Central memory CD8-positive, alpha-beta T cell (primary cell): Measurements from ENCODE around the gene RWDD3.

Source experiments
- ATAC-seq: fragments of 150-1000 bp; cut with Tn5 transposase; replicated peaks from 2 replicates; pipeline ENCODE4 v1.10.0; 2022; ENCODE audit warnings: mild to moderate bottlenecking, moderate FRiP score, moderate number of reproducible peaks; ENCODE audit not compliant: poor library complexity, severe bottlenecking; ENCODE audit errors: extremely low read depth
- DNase-seq, 2 donors: peaks; one replicate each; pipeline ENCODE4 v3.0.0; 2021; ENCODE audit warnings: low spot score in 2 of 2
- H3K27ac Mint-ChIP-seq: one replicate; pipeline ENCODE4 v1.8.0; 2022; ENCODE audit warnings: low read depth, mild to moderate bottlenecking, moderate library complexity, mixed read lengths
- H3K27me3 Mint-ChIP-seq: one replicate; pipeline ENCODE4 v1.8.0; 2022; ENCODE audit warnings: mixed read lengths
- H3K36me3 Mint-ChIP-seq: one replicate; pipeline ENCODE4 v1.8.0; 2022; ENCODE audit warnings: mild to moderate bottlenecking, moderate library complexity, mixed read lengths; ENCODE audit not compliant: insufficient read depth
- H3K4me1 Mint-ChIP-seq: one replicate; pipeline ENCODE4 v1.8.0; 2022; ENCODE audit warnings: mixed read lengths
- H3K4me3 Mint-ChIP-seq: one replicate; pipeline ENCODE4 v1.8.0; 2022; ENCODE audit warnings: mild to moderate bottlenecking, moderate library complexity, mixed read lengths
- H3K9me3 Mint-ChIP-seq: one replicate; pipeline ENCODE4 v1.8.0; 2022; ENCODE audit warnings: mixed read lengths

The RWDD3 gene

GRCh38 chr1:95233319-95233736 lies 682 bp upstream of the RWDD3 start:
- Mint-ChIP-seq H3K27ac (peak overlapping the region; percentile 95), H3K4me3 (peak overlapping the region; percentile 89), H3K4me1 (peaks cover 30% of the 10 kb centered on the region), H3K27me3 (peaks cover 24% of the 10 kb centered on the region), H3K9me3 (no peaks in the 10 kb centered on the region), H3K36me3 (peaks cover 13% of the 10 kb centered on the region)
- ATAC-seq (no peak), DNase-seq (no peak)

GRCh38 chr1:95236784-95237575 lies 3.0 kb downstream of the RWDD3 start:
- Mint-ChIP-seq H3K36me3 (peaks cover 18% of the 10 kb centered on the region), H3K4me1 (peaks cover 47% of the 10 kb centered on the region)
- no peak for DNase-seq

GRCh38 chr1:95237981-95238703 lies 4.1 kb downstream of the RWDD3 start:
- H3K4me1 Mint-ChIP-seq = peaks cover 51% of the 10 kb centered on the region
- peak overlapping the region; percentile 9 for H3K27ac Mint-ChIP-seq
- DNase-seq (no peak), ATAC-seq (no peak)
- no peaks in the 10 kb centered on the region for H3K9me3 Mint-ChIP-seq
- no peaks in the 10 kb centered on the region for H3K27me3 Mint-ChIP-seq
- H3K4me3 Mint-ChIP-seq = no peak overlapping the region
- H3K36me3 Mint-ChIP-seq = peaks cover 20% of the 10 kb centered on the region

More at GRCh38 chr1:95236784-95237575, 3.0 kb downstream of the RWDD3 start:
- ATAC-seq = no peak
- Mint-ChIP-seq H3K9me3 (no peaks in the 10 kb centered on the region), H3K27ac (peak overlapping the region; percentile 61), H3K27me3 (no peaks in the 10 kb centered on the region), H3K4me3 (peak overlapping the region; percentile 44)

- peaks cover 15% of the 10 kb centered on the region for H3K36me3 Mint-ChIP-seq
- no peak for ATAC-seq
- H3K27ac Mint-ChIP-seq = no peak overlapping the region
- no peaks in the 10 kb centered on the region for H3K27me3 Mint-ChIP-seq
- peaks cover 26% of the 10 kb centered on the region for H3K4me1 Mint-ChIP-seq
- H3K4me3 Mint-ChIP-seq = no peak overlapping the region
- DNase-seq = no peak
- no peaks in the 10 kb centered on the region for H3K9me3 Mint-ChIP-seq
These were observed 11.0 kb downstream of the RWDD3 start for GRCh38 chr1:95245029-95245428.

GRCh38 chr1:95246511-95246910 lies 12.5 kb downstream of the RWDD3 start:
- no peak overlapping the region for H3K4me3 Mint-ChIP-seq
- DNase-seq (no peak), ATAC-seq (no peak)
- peaks cover 18% of the 10 kb centered on the region for H3K4me1 Mint-ChIP-seq
- no peak overlapping the region for H3K27ac Mint-ChIP-seq
- no peaks in the 10 kb centered on the region for H3K27me3 Mint-ChIP-seq
- H3K36me3 Mint-ChIP-seq = peaks cover 13% of the 10 kb centered on the region
- H3K9me3 Mint-ChIP-seq = no peaks in the 10 kb centered on the region

- ATAC-seq (no peak), DNase-seq (no peak)
- H3K9me3 Mint-ChIP-seq = no peaks in the 10 kb centered on the region
- no peaks in the 10 kb centered on the region for H3K27me3 Mint-ChIP-seq
- peaks cover 13% of the 10 kb centered on the region for H3K36me3 Mint-ChIP-seq
- H3K4me1 Mint-ChIP-seq = peaks cover 18% of the 10 kb centered on the region
- no peak overlapping the region for H3K27ac Mint-ChIP-seq
- no peak overlapping the region for H3K4me3 Mint-ChIP-seq
These were observed 13.6 kb downstream of the RWDD3 start for GRCh38 chr1:95247607-95248006.

- Mint-ChIP-seq H3K9me3 (no peaks in the 10 kb centered on the region), H3K27me3 (no peaks in the 10 kb centered on the region), H3K36me3 (peaks cover 12% of the 10 kb centered on the region), H3K4me3 (no peak overlapping the region), H3K27ac (no peak overlapping the region), H3K4me1 (no peaks in the 10 kb centered on the region)
- DNase-seq (no peak), ATAC-seq (no peak)
These were observed 15.9 kb downstream of the RWDD3 start for GRCh38 chr1:95249916-95250315.

- no peaks in the 10 kb centered on the region for H3K9me3 Mint-ChIP-seq
- peaks cover 8% of the 10 kb centered on the region for H3K36me3 Mint-ChIP-seq
- no peak overlapping the region for H3K4me3 Mint-ChIP-seq
- no peaks in the 10 kb centered on the region for H3K27me3 Mint-ChIP-seq
- DNase-seq (no peak), ATAC-seq (no peak)
- no peaks in the 10 kb centered on the region for H3K4me1 Mint-ChIP-seq
- H3K27ac Mint-ChIP-seq = no peak overlapping the region
These were observed 18.4 kb downstream of the RWDD3 start for GRCh38 chr1:95252422-95252821.

- H3K9me3 Mint-ChIP-seq = no peaks in the 10 kb centered on the region
- no peaks in the 10 kb centered on the region for H3K4me1 Mint-ChIP-seq
These were observed 20.9 kb downstream of the RWDD3 start for GRCh38 chr1:95254959-95255358.

GRCh38 chr1:95255826-95256225 lies 21.8 kb downstream of the RWDD3 start:
- H3K36me3 Mint-ChIP-seq = peaks cover 2% of the 10 kb centered on the region
- no peak for ATAC-seq
- H3K9me3 Mint-ChIP-seq = no peaks in the 10 kb centered on the region

More at GRCh38 chr1:95254959-95255358, 20.9 kb downstream of the RWDD3 start:
- Mint-ChIP-seq H3K4me3 (no peak overlapping the region), H3K36me3 (peaks cover 2% of the 10 kb centered on the region), H3K27me3 (no peaks in the 10 kb centered on the region), H3K27ac (no peak overlapping the region)
- no peak for ATAC-seq
- DNase-seq = no peak

GRCh38 chr1:95257758-95258157 lies 23.7 kb downstream of the RWDD3 start:
- no peaks in the 10 kb centered on the region for H3K27me3 Mint-ChIP-seq
- ATAC-seq (no peak), DNase-seq (no peak)
- no peaks in the 10 kb centered on the region for H3K9me3 Mint-ChIP-seq
- no peak overlapping the region for H3K27ac Mint-ChIP-seq
- peaks cover 2% of the 10 kb centered on the region for H3K36me3 Mint-ChIP-seq
- H3K4me3 Mint-ChIP-seq = no peak overlapping the region
- H3K4me1 Mint-ChIP-seq = no peaks in the 10 kb centered on the region

More at GRCh38 chr1:95255826-95256225, 21.8 kb downstream of the RWDD3 start:
- no peak overlapping the region for H3K27ac Mint-ChIP-seq
- H3K4me3 Mint-ChIP-seq = no peak overlapping the region
- no peak for DNase-seq
- no peaks in the 10 kb centered on the region for H3K4me1 Mint-ChIP-seq
- no peaks in the 10 kb centered on the region for H3K27me3 Mint-ChIP-seq

GRCh38 chr1:95259245-95259644 lies 25.2 kb downstream of the RWDD3 start:
- no peaks in the 10 kb centered on the region for H3K27me3 Mint-ChIP-seq
- H3K4me3 Mint-ChIP-seq = no peak overlapping the region
- H3K4me1 Mint-ChIP-seq = no peaks in the 10 kb centered on the region
- DNase-seq (no peak), ATAC-seq (no peak)
- no peaks in the 10 kb centered on the region for H3K36me3 Mint-ChIP-seq
- H3K9me3 Mint-ChIP-seq = no peaks in the 10 kb centered on the region
- H3K27ac Mint-ChIP-seq = no peak overlapping the region

GRCh38 chr1:95262913-95263312 lies 28.9 kb downstream of the RWDD3 start:
- no peak for DNase-seq
- no peaks in the 10 kb centered on the region for H3K9me3 Mint-ChIP-seq
- no peaks in the 10 kb centered on the region for H3K36me3 Mint-ChIP-seq
- H3K27ac Mint-ChIP-seq = no peak overlapping the region
- H3K27me3 Mint-ChIP-seq = peaks cover 19% of the 10 kb centered on the region
- H3K4me1 Mint-ChIP-seq = no peaks in the 10 kb centered on the region
- no peak overlapping the region for H3K4me3 Mint-ChIP-seq
- no peak for ATAC-seq
